Ascending aorta (tissue), 2 donors: ENCODE results near the gene HEPACAM. TPM values are rescaled to one million over a fixed set of nuclear protein-coding genes. Genes with fewer than 3 reads are reported as not detected.

Source experiments
- DNase-seq, 2 donors: peaks; one replicate each; pipeline ENCODE4 v3.0.0-alpha.2; 2019; ENCODE audit warnings: low spot score in 2 of 2
- H3K27ac ChIP-seq, 2 donors: fragments of 200-600 bp; sonication (generic); one replicate each; pipeline ENCODE4 v1.5.1; 2016 to 2017; ENCODE audit warnings: mild to moderate bottlenecking in 1 of 2
- H3K27me3 ChIP-seq: fragments of 200-600 bp; sonication (generic); one replicate; pipeline ENCODE4 v1.5.1; 2017
- H3K36me3 ChIP-seq, 2 donors: fragments of 200-600 bp; sonication (generic); one replicate each; pipeline ENCODE4 v1.5.1; 2016
- H3K4me1 ChIP-seq, 2 donors: fragments of 200-600 bp; sonication (generic); one replicate each; pipeline ENCODE4 v1.5.1; 2016 to 2017; ENCODE audit warnings: mild to moderate bottlenecking in 1 of 2
- H3K4me3 ChIP-seq, 2 donors: fragments of 200-600 bp; sonication (generic); one replicate each; pipeline ENCODE4 v1.5.1; 2016 to 2017; ENCODE audit warnings: mild to moderate bottlenecking in 1 of 2
- H3K9me3 ChIP-seq, 2 donors: fragments of 200-600 bp; sonication (generic); one replicate each; pipeline ENCODE4 v1.5.1; 2016
- CTCF ChIP-seq, 3 experiments: fragments of 200-600 bp in 2 of 3; fragments of 450-650 bp in 1 of 3; sonication (generic) in 2 of 3; IDR thresholded peaks; one replicate each; pipeline ENCODE4 v1.5.1; 2016 to 2019; ENCODE audit warnings: antibody characterized with exemption in 3 of 3, mild to moderate bottlenecking in 1 of 3, moderate library complexity in 1 of 3
- intact Hi-C: fragments of 100-400 bp; cut with DNase I; formaldehyde crosslinking; loops from one replicate; pipeline ENCODE4 v1.15.1; 2023
- total RNA-seq: library from RNA; depleted of rRNA; stranded (reverse); fragments of >200 nt; gene quantifications from one replicate; pipeline ENCODE4 v1.1.0, GENCODE V29; 2016

The HEPACAM gene
- total RNA-seq, 1 donor from 2014 or later, result not detected

GRCh38 chr11:124877631-124877909 is 58.3 kb downstream of the HEPACAM start:
- H3K9me3 ChIP-seq, result no peaks in the 10 kb centered on the region
- peaks cover 3 to 7% of the 10 kb centered on the region in 2 donors for H3K4me1 ChIP-seq
- H3K27ac ChIP-seq, result no peak overlapping the region
- H3K27me3 ChIP-seq, result no peaks in the 10 kb centered on the region
- no peak for DNase-seq
- H3K36me3 ChIP-seq, result no peaks in the 10 kb centered on the region
- H3K4me3 ChIP-seq, result peak overlapping the region; percentile 69
- intact Hi-C loops, result loop anchor here (2.0 to 5.0 kb wide), 2 partner anchors 75 to 205 kb away; partner anchors contain the start of genes CCDC15, SIAE and SPA17
- no peak for TF ChIP-seq CTCF (IDR thresholded peaks at IDR 0.05)

- no peaks in the 10 kb centered on the region for H3K9me3 ChIP-seq
- H3K36me3 ChIP-seq, result no peaks in the 10 kb centered on the region
- peak overlapping the region; percentile 69 for H3K4me3 ChIP-seq
- intact Hi-C loops, result loop anchor here (2.0 to 5.0 kb wide), 2 partner anchors 75 to 204 kb away; partner anchors contain the start of genes CCDC15, SIAE and SPA17
- H3K27ac ChIP-seq, result peak overlapping the region; percentile 75 to 84
- DNase-seq, result no peak
- peaks cover 3 to 7% of the 10 kb centered on the region in 2 donors for H3K4me1 ChIP-seq
- no peak for TF ChIP-seq CTCF (IDR thresholded peaks at IDR 0.05)
- H3K27me3 ChIP-seq, result no peaks in the 10 kb centered on the region
These were observed 58.8 kb downstream of the HEPACAM start for GRCh38 chr11:124876818-124877630.

GRCh38 chr11:124875943-124876817 is 59.7 kb downstream of the HEPACAM start:
- Histone ChIP-seq H3K27ac (peak overlapping the region; percentile 75 to 84), H3K4me1 (peaks cover 3 to 7% of the 10 kb centered on the region in 2 donors), H3K9me3 (no peaks in the 10 kb centered on the region), H3K4me3 (peak overlapping the region; percentile 69), H3K36me3 (no peaks in the 10 kb centered on the region), H3K27me3 (no peaks in the 10 kb centered on the region)
- peak; percentile 53 to 91 for DNase-seq
- intact Hi-C loops, result loop anchor here (2.0 to 5.0 kb wide), 2 partner anchors 76 to 203 kb away; partner anchors contain the start of genes CCDC15, SIAE and SPA17
- peak; percentile 55 to 77 (median 59) for TF ChIP-seq CTCF (IDR thresholded peaks at IDR 0.05)

GRCh38 chr11:124875401-124875800 is 60.4 kb downstream of the HEPACAM start:
- peak in 1 of 2 donors; percentile 60 for DNase-seq
- Histone ChIP-seq H3K4me1 (peaks cover 3 to 7% of the 10 kb centered on the region in 2 donors), H3K9me3 (no peaks in the 10 kb centered on the region), H3K27ac (no peak overlapping the region), H3K36me3 (no peaks in the 10 kb centered on the region), H3K4me3 (no peak overlapping the region), H3K27me3 (no peaks in the 10 kb centered on the region)
- intact Hi-C loops, result loop anchor here (5.0 kb wide), 1 partner anchor 77 kb away; the partner anchor contains the start of gene CCDC15
- TF ChIP-seq CTCF (IDR thresholded peaks at IDR 0.05), result no peak

- intact Hi-C loops, result loop anchor here (5.0 kb wide), 1 partner anchor 78 kb away; the partner anchor contains the start of gene CCDC15
- Histone ChIP-seq H3K27ac (no peak overlapping the region), H3K27me3 (no peaks in the 10 kb centered on the region), H3K4me3 (no peak overlapping the region), H3K36me3 (no peaks in the 10 kb centered on the region), H3K9me3 (no peaks in the 10 kb centered on the region), H3K4me1 (peaks cover 3 to 7% of the 10 kb centered on the region in 2 donors)
- TF ChIP-seq CTCF (IDR thresholded peaks at IDR 0.05), result no peak
- DNase-seq, result peak in 1 of 2 donors; percentile 48
These were observed 61.1 kb downstream of the HEPACAM start for GRCh38 chr11:124874571-124875255.
